Stimulated activated CD8-positive, alpha-beta memory T cell treated with anti-CD3 and anti-CD28 coated beads, Interleukin-2, amount 100 ng/mL, for 1 hour (primary cell): ENCODE data around the gene SASH3.

ENCODE experiments used
- DNase-seq, 2 donors: peaks; one replicate each; pipeline ENCODE4 v3.0.0-alpha.2; 2020; ENCODE audit warnings: low read depth in 2 of 2

SASH3 gene

DNA sequence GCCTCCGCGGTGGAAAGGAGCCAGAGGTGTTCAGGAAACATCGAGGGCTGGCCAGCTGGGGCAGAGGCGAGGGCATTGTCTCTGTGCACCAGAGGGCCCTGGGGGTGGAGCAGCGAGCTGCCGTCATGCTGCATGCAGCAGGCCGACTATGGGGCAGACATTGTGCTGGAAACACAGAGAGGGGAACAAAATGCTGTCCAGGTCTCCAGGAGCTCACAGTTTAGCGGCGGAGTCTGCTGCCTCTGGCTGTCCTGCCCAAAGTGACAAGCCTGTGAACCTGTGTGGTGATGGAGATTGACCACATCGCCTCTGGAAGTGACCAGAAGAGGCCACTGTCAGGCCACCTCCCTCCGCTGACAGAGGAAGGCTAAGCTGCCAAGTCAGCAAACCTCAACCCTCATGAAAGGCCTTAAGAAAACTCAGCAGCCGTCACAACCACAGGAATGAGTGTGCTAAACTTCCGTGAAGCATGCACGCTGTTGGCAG is 20.1 kb upstream of the SASH3 start:
- no peak for DNase-seq

DNA sequence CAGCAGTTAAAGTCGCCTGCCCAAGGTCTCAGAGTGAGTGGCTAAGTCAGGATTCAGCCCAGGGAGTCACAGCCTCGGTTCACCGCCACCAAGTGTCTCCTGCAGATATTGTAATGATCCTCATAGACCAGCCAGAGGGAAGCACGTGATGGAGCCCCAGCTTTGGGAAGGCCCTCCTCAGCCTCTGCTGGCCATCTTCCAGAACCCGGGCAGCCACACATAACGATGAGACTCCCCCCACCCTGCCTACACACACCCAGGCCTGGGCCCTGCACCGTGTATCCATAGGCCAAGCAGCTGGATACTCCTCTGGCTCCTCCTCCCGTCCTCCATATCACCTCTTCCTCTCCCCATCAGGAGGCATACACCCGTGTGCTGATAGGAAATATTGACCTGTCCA is 19.6 kb upstream of the SASH3 start:
- no peak for DNase-seq

DNA sequence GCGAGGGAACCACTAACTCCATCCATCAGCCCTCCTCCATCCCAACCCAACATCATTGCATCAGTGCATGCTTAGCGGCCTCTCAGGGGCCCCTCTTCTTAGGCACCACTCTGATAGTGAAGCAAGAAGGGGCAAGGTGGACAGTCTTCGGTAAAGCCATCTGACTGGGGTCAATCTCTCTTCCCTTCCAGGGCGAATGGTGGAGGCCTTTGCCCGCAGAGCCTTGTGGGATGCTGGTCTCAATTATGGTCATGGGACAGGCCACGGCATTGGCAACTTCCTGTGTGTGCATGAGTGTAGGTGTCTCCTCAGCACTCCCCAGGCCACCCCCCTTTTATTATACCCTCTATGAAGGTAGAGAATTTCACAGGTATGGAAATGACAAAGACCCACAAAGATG is 18.8 kb upstream of the SASH3 start:
- no peak for DNase-seq

DNA sequence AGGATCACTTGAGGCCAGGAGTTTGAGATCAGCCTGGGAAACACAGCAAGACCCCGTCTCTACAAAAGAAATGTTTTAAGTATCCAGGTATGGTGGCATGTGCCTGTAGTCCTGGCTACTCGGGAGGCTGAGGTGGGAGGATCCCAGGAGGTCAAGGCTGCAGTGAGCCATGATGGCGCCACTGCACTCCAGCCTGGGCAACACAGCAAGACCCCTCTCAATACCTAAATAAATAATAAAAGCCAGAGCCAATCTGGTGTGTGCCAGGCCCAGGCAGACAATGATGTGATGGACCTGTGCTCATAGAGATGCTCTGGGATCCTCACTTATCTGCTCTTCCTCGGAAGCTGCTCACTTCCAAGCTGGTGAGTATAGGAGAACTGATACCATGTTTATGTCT is 18.2 kb upstream of the SASH3 start:
- DNase-seq = no peak

DNA sequence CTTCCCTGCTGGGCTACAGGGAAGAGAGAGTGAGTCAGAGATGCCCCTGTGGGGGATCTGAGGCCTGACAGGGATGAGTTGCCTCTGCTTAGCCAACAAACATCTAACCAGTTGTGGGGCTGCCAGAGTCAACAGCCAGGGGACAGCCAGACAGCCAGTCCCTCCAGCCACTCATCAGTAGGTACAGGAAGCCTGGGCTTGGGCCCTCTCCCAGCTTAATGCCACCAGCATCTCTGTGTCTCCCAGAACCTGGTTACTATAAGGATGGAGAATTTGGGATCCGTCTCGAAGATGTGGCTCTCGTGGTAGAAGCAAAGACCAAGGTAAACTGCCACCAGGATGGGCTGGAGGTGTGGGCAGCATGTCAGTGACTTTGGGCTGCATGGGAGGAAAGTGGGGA is 17.3 kb upstream of the SASH3 start:
- DNase-seq = no peak

DNA sequence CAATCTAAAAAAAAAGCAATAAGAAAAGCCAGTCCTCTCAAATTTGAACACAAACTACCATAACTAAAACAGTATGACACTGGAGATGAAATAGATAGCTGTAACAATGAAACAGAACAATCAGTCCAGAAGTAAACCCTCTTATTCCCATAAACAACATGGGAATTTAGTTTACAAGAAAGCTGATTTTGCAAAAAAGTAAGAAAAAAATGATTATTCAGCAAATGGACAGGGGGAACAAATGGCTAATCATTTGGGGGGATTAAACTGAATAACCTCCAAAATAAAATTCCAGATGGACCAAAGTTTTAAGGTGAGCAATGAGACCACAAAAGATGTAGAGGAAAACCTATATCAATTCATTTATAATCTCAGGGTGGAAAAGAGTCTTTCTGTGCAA is 16.1 kb upstream of the SASH3 start:
- no peak for DNase-seq

DNA sequence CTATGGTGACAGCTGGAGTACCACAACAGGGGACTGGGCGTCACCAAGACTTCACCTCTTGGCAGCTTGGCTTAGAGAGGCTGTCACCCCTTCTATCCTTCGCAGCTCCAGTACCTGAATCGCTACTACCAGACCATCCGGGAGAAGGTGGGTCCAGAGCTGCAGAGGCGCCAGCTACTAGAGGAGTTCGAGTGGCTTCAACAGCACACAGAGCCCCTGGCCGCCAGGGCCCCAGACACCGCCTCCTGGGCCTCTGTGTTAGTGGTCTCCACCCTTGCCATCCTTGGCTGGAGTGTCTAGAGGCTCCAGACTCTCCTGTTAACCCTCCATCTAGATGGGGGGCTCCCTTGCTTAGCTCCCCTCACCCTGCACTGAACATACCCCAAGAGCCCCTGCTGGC is 11.6 kb upstream of the SASH3 start:
- DNase-seq = no peak

DNA sequence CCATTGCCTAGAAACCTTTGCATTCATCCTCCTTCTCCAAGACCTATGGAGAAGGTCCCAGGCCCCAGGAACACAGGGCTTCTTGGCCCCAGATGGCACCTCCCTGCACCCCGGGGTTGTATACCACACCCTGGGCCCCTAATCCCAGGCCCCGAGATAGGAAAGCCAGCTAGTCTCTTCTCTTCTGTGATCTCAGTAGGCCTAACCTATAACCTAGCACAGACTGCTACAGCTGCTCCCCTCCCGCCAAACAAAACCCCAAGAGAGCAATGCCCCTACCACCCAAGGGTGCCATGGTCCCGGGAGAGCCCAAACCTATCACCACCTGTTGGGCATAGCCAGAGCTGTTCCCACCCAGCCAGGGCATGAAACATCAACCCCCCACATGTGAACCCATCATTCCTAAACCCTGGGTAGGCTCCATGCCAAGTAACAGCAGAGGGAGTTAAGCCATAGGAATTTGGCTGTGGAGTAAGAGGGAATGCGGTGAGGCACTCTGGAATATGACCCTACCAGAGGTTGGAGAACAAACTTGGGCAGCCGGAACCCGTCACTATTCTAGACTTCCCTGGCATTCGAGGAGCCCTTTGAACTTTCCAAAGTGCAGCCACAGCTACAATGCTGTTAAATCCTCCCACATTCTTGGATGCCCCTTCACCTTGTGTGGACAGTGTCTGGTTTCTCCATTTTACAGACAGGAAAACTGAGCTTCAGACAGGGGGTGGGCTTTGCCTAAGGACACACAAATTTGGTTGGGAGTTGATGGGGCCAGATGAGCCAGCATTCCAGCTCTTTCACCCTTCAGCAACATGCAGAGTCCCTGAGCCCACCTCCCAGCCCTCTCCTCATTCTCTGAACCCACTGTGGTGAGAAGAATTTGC is 10.9 kb upstream of the SASH3 start:
- DNase-seq = no peak

DNA sequence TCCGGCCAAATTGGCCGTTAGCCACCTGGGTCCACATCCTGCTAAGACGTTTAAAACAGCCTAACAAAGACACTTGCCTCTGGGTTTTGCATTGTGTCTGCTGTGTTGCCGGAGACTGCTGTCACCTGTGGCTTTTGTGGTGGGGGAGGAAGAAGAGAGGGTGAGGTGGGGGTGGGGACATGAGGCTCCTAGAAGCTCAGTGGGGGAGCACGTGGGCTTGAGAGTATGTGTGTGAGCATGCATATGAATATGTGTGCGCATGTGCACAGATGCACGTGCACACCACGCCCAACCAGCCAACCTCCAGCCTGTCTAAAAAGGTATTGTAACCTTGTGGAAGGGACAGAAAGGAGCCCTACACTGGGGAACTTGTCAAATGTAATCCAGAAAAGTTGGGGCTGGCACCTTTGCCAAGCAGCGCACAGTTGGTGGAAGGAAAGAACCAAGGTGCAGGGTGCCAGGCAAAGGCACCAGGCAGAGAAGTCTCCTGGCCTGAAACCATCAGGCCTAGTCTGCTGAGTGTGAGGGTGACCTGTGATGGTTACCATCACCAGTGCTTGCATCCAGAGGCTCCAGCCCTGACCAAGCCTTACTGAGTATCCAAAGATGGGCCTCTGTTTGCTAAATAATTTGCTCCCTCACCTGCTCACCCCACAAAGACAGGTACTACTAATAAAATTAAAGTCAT is 10.1 kb upstream of the SASH3 start:
- DNase-seq = peak; percentile 38 to 54

DNA sequence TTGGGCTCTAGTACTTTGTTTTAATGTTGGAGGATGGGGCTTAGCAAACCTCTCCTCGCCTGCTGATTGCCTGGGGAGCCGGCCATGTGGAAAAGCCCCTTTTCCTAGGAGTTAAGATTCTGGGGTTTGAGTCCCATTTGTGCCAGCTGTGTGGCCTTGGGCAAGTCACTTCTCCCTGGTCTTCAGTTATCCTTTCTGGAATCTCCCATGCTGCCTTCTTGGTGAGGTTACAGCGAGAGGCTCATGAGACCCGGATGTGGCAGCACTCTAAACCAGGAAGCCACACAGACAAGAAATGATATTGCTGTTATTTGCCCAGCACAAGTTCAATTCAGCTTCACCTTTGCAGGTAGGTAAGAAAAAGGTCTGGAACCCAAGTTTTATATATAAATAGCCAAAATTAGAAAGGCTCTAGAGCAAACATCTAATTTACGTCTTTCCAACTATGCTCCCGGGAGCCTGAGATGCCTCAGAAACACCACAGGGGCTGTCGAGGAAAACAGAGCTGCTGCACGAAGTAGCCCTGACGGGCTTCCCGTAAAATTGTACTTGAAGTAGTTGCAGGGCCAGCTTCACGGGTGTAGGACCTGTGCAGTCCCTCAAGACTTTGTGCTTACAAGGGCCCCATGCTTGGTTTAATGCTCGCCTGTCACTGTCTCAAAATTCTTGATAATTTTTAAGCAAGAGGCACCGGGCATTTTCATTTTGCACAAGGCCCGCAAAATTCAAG is 8.3 kb upstream of the SASH3 start:
- DNase-seq = no peak

DNA sequence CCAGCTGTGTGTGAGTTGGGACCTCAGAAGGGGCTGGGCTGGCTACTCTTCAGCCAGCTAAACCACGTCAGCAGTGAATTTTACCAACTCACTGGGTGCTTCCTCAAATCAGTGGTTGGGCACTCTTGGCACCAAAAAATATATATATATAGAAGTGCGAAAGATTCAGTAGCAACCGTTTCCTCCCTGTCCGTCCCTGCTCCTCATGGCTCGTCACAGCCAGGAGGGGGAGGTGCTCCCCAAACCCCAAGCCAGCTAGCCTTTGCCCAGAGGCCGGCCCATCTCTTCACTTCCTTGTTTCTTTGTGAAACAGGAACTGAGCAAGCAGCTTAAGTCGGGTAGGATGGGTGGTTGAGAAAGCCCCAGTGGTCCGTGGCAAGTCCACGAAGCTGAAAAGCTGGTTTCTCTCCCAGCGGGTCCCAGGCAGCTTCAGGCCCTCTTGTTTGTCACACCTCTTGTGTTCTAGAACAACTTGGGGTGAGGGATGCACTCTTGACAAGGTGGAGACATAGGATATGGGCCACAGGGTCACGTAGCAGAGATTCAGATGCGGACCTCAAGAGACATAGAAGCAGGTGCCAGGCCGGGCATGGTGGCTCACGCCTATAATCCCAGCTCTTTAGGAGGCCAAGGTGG is 6.8 kb upstream of the SASH3 start:
- no peak for DNase-seq

DNA sequence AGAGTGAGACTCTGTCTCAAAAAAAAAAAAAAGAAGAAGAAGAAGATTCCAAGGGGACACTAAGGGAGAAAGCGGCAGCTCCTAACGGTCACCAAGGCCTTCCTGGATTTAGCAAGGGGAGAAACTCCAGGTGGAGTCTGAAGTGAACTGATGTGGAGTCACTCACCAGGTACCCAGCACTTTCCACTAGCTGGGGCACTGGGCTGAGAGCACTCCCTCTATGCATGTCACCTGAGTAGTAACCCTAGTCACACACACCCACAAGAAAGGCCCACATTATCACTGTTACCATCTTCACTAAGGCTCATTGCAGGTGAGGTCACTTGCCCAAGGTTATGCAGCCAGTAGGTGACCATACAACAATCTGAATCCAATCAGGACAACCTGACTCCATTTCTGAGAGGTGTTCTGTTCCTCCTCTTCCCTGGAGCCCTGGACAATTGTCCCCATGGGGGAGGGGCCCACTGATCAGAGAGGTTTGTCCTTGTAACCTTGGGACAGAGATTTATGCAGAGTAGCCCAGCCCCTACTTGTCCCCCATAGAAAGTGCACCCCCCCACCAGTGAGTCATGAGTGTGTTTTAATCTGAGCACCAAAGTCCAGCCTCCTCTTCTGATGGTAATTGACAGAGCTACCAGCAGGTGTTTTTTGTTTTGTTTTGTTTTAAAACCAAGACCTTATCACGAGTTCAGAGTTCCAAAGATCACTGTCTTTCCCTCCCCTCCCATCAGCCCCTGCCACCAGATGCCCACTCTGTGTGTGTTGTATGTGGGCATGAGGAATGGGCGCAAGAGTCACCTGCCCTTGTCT is 5.9 kb upstream of the SASH3 start:
- DNase-seq = no peak

DNA sequence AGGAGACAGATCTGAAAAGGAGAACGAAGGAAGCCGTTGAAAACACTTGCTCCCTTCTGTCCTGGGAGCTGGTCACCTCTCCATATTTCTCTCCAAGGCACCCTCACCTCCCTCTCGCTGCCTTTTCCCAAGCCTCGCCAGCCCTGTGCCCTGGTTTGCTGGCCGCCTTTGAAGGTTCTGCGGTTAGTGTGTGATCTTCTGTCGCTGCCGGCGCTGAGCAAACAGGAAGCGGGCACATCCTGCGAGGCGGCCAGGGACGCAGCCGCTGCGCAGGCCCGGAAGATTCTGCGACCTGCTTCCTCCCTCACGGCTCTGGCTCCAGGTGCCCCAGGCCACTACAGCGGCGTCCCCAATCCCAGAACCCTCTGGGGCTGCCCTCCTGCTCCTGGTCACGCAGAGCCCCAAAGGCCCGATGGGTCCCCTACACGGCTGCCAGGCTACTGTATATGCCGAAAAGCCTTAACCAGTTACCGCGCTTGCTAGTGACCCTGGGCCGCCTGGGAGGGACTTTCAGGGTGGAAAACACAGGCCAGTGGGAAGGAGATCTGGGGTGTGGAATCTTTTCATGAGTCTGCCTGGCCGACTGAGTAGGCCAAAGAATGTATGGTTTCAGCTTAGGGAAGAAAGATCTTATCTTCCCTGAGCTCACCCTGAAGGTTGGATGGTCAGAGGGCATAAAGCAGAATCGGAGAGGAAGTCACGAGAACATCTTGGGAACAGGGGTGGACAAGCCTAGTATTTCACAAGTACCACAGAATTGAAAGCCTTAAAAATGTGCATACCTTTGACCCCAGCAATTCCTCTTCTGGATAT is 2.3 kb upstream of the SASH3 start:
- peak; percentile 44 to 49 for DNase-seq

DNA sequence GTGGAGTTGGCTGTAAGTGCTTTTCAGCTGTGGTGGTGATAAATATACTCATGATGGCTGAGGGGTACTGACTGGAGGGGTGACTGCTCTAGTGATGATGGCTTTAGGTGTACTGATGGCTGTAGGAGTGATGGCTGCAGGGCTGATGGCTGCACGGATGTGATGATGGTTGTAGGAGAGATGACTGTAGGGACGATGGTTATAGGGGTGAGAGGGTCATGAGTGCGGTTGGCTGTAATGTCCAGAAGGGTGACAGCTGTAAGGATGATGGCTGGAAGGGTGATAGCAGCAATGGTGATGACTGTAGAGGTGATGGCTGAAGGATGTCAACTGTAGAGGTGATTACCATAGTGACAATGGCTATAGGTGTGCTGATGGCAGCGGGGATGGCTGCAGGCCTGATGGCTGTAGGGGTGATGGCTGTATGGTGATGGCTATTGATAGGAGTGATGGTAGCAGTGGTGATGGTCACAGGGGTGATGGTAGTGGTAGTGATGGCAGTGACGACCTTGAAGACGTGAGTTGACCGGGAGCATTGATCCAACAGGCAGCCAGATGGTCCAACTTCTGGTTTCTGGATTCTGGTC is 570 bp upstream of the SASH3 start:
- no peak for DNase-seq

DNA sequence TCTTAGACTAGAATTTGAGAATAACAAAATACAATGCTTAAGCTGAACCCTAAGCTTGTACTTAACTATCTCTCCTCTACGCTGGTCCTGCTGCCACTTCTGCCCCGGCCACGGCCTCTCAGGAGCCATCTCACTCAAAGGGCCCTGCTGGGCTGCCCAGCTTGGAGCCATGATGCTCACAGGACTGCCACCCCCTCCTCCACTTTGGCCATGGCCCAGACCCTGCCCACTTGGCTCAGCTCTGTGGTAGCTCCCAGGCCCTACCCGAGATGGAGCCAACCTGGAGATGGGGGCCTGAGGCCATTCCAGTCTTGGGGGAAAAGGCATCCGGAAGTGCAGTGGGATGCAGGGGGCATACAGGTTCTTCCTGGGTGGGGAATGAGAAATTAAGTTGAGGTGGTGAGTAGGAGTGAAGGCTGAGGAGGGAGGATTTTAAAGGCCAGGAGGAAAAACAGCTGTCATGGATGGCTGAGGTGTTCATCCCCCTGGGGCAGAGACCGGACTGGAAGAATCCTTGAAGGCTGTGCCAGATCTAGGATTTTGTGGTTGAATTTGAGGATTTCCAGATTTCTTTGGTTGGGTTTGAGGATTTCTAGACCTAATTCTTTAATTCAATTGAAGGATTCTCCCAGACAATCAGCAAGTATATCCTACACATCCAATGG is 824 bp downstream of the SASH3 start:
- no peak for DNase-seq

DNA sequence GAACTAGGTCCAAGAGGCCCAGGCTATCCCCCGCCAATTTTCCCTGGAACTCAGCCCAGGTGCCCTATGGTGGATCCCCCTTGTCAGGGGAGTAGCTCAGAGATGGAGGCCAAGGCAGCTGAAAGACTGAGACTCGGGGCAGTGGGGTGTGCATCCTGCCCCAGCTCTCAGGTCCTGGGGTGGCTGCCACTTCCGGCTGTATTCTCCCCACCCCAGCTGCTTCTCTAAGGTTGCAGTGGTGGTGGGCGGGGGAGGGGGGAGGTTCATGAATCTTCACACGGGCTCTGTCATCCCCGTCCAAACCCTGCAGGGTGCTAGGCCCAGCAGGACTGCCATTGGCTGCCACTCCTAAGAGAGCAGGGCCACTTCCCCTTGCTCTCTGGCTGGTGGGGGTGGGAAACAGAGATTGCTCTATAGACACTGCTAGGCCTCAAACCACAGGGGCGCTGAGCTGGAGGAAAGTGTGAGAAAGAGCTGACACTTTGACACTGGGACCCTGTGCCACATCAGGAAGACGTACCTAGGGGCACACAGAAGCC is 1.5 kb downstream of the SASH3 start:
- peak; percentile 54 to 61 for DNase-seq

DNA sequence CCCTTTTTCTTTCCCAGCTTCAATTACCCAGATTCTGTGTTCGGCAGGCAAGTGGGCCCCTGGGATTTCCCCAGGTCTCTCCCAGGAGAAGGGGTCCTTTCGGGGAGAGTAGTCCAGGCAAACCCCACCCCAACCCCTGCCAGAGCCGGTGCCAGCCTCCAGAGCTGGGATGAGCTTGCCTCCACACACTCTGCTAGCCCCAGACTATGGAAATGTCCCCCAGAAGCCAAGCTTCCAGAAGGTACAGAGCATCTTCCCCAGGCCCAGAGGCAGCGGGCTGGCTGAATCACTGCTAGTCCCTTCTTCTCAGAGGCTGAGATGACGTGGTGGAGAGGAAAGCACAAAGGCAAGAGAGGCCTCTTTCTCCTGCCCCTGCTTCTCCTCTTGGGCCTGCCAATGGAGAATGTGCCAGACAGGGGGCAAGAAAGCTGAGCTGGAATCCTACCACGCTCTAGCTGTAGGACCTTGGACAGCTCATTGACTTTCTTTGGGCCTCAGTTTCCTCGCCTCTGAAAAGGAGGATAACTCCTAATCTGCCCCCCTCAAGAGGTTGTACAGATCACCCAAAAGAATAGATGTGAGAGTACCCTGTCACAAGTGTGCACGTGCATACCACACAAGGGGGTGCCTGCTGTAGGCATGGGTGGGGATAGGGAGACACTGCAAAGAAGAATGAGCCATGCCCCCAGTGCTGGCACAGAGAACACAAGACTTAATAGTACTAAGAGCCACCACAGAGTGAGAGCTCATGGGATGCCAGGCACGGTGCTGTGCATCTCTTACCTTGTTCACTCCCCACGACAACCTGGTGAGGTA is 2.1 kb downstream of the SASH3 start:
- no peak for DNase-seq

DNA sequence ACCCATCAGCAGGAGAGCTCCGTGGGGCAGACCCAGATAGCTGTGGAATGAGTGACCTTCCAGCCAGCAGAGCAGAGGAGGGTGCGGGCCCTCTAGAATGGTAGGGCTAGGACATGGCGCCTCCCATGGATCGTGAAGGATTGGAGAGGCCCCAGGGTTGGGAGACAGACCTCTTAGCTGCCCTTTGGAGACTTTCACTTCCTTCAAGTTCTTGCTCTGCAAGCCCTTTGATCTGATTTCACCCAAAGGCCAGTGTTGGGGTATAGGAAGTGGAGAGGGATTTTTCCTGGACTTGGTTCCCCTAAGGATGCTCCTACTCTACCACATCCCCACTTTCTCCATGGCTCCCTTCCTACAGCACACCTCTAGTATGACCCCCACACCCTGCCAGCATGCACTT is 3.0 kb downstream of the SASH3 start:
- no peak for DNase-seq
